ENCODE results near the gene ZNF100. TPM values are rescaled to one million over a fixed set of nuclear protein-coding genes. Genes with fewer than 3 reads are reported as not detected.
"Not testable (repeated sequence)": the region's sequence is repeated elsewhere in the genome, so short reads cannot be mapped to it uniquely, and the experiment has no call there.

ZNF100 gene
- polyA plus RNA-seq, 1 experiment, result 0.99 TPM

DNA sequence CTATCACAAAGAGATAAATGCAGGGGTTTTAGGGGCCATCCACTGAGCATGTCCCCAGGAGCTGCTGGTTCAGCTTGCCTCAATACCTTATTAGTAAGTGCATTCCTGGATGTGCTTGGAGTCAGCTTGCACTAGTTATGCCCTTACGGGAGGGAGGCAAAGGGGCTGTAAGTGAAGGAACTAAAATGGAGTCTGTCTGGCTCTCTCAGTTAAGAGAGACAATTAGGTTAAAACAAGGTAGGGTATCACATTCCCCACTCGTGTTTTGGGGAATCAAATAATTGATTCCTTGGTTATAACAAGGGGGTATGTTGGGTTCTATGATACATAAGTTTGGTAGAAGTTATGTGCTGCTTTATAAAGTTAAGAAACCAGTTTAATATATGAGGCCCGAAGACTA, 78.9 kb downstream of the ZNF100 start:
- H3K36me3 ChIP-seq (ENCODE audit: control insufficient read depth, insufficient read depth, low read length), result no peaks in the 10 kb centered on the region
- DNase-seq (ENCODE audit: low read depth), result no peak
- ChIA-PET POLR2A (no interaction called here), CTCF (no interaction called here)
- TF ChIP-seq, protein P1, sequence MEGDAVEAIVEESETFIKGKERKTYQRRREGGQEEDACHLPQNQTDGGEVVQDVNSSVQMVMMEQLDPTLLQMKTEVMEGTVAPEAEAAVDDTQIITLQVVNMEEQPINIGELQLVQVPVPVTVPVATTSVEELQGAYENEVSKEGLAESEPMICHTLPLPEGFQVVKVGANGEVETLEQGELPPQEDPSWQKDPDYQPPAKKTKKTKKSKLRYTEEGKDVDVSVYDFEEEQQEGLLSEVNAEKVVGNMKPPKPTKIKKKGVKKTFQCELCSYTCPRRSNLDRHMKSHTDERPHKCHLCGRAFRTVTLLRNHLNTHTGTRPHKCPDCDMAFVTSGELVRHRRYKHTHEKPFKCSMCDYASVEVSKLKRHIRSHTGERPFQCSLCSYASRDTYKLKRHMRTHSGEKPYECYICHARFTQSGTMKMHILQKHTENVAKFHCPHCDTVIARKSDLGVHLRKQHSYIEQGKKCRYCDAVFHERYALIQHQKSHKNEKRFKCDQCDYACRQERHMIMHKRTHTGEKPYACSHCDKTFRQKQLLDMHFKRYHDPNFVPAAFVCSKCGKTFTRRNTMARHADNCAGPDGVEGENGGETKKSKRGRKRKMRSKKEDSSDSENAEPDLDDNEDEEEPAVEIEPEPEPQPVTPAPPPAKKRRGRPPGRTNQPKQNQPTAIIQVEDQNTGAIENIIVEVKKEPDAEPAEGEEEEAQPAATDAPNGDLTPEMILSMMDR (IDR thresholded peaks at IDR 0.05; ENCODE audit: insufficient read depth, low read depth, low read length), result no peak
- no peaks in the 10 kb centered on the region for H3K27me3 ChIP-seq (ENCODE audit: control insufficient read depth, insufficient read depth, low read length)
- H3K4me3 ChIP-seq (ENCODE audit: low read depth, low read length), result no peak overlapping the region

DNA sequence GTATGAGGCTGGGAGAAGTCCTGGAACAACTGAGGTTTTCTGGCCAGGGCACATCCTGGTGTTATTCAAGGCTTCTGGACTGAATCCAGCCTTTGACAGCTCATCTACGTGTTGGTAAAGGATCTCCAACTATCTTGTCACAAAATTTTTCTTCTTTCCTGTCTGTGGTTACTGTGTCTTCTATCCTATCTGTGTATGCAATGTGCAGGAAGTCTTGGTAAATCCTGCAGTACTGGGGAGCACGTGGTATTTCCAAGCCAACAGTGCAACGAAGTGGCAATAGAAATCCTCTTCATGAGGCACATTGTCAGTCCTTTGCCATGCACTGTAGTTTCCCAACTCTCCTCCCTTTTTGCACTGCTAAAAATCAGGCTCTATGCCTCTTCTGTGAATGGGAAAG, 86.7 kb downstream of the ZNF100 start:
- POLR2A ChIA-PET, result no interaction called here
- Histone ChIP-seq H3K36me3 (ENCODE audit: control insufficient read depth, insufficient read depth, low read length) (no peaks in the 10 kb centered on the region), H3K4me3 (ENCODE audit: low read depth, low read length) (no peak overlapping the region), H3K27me3 (ENCODE audit: control insufficient read depth, insufficient read depth, low read length) (no peaks in the 10 kb centered on the region)
- no peak for DNase-seq (ENCODE audit: low read depth)
- TF ChIP-seq, protein P1 (IDR thresholded peaks at IDR 0.05; ENCODE audit: insufficient read depth, low read depth, low read length), result no peak
- CTCF ChIA-PET, result no interaction called here

DNA sequence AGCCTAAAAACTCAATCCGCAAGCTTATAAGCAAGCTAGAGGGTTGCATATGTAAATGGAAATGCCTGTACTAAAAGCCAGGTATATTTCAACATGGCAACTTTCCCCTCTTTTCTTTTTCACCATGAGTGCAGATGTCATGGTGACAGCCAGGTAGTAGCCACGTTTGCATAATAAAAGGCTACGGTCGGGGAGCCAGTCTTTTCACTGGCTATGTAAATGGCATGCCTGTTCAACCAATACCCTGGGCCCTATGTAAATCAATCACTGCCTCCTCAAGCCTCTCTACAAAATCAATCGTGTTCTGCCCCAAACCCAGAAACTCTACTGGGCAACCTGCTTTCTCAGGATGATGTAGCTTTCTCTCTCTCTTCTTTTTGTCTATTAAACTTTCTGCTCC, 87.4 kb downstream of the ZNF100 start:
- H3K36me3 ChIP-seq (ENCODE audit: control insufficient read depth, insufficient read depth, low read length), result no peaks in the 10 kb centered on the region
- H3K4me3 ChIP-seq (ENCODE audit: low read depth, low read length), result no peak overlapping the region
- ChIA-PET CTCF (no interaction called here), POLR2A (no interaction called here)
- TF ChIP-seq, protein P1 (IDR thresholded peaks at IDR 0.05; ENCODE audit: insufficient read depth, low read depth, low read length), result no peak
- DNase-seq (ENCODE audit: low read depth), result no peak
- H3K27me3 ChIP-seq (ENCODE audit: control insufficient read depth, insufficient read depth, low read length), result no peaks in the 10 kb centered on the region

DNA sequence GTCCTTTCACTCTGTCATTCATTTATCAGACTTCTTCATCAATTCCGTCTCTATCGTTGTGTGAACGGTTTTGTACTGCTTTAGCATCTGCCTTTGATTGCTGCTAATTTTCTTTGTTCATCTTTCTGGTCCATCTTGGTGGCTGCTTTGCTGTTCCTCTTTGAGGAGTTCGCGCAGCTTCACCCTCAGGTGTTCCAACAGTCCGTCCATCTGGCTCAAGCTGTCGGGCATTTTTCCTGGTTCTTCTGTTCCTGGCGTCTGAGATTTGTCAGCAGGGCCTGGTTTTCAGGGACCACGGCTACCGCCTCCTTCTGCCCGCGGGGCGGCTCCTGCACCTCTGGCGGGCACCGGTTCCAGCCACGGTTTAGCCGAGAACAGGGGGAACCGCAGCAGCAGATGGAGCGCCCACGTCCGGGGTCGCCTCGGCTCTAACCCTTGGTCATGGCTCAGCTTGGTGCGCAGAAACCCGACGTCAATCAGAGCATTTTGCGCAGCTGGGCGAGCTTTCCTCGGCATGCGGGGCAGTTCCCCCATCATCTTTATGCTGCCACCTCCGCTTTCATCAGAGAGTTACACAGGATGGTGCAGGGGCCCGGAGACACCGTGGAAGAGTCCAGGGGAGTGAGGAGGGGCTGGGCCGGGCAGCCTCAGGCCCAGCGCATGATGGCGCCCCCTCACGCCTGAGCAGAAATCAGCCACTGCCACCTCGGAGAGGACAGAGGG, 89.5 kb downstream of the ZNF100 start:
- ChIA-PET POLR2A (no interaction called here), CTCF (no interaction called here)
- no peak for DNase-seq (ENCODE audit: low read depth)

DNA sequence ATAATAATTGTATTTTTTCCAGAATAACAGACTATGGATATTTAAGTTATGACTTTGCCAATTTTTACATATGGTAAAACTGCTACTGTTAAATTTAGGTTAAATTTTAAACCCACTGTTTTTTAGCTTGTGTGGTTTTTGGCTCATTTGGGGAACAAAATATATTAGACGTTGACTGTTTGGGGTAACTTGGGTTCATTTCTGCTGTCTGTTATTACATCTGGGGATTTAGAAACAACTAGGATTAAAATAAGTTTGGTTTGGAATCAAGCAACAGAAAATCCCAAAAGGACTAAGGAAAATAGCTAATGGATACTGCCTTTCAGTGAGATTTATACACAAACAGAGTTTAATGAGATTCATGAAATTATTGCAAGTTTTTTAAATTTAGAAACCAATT, 92.9 kb downstream of the ZNF100 start:
- CTCF ChIA-PET, result no interaction called here
- Histone ChIP-seq H3K36me3 (ENCODE audit: control insufficient read depth, insufficient read depth, low read length) (no peaks in the 10 kb centered on the region), H3K4me3 (ENCODE audit: low read depth, low read length) (no peak overlapping the region), H3K27me3 (ENCODE audit: control insufficient read depth, insufficient read depth, low read length) (no peaks in the 10 kb centered on the region)
- TF ChIP-seq, protein P1 (IDR thresholded peaks at IDR 0.05; ENCODE audit: insufficient read depth, low read depth, low read length), result no peak
- POLR2A ChIA-PET, result no interaction called here
- DNase-seq (ENCODE audit: low read depth), result no peak

More for the DNA sequence above, 89.5 kb downstream of the ZNF100 start:
- TF ChIP-seq, protein P1 (IDR thresholded peaks at IDR 0.05; ENCODE audit: insufficient read depth, low read depth, low read length), result no peak
- H3K4me3 ChIP-seq (ENCODE audit: low read depth, low read length), result no peak overlapping the region
- H3K36me3 ChIP-seq (ENCODE audit: control insufficient read depth, insufficient read depth, low read length), result no peaks in the 10 kb centered on the region
- H3K27me3 ChIP-seq (ENCODE audit: control insufficient read depth, insufficient read depth, low read length), result no peaks in the 10 kb centered on the region

DNA sequence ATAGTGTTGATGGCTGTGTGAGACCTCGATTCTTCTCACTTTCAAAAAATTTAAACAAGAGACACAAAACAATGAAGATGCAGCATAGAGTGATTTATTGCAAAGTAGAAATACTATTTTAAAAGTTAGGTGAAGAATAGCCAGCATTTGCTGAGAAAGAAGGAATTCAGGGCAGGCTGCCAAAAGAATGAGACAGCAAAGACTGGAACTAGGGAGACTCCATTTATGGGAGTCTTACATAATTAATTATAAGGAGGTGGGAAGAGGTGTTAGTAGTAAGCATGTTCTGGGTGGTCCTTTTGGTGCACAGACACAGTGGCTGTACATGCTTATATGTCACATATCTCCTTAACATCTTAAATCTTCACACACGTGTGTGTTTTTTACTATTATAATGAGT, 93.9 kb downstream of the ZNF100 start:
- H3K36me3 ChIP-seq (ENCODE audit: control insufficient read depth, insufficient read depth, low read length); DNase-seq (ENCODE audit: low read depth); H3K4me3 ChIP-seq (ENCODE audit: low read depth, low read length); CTCF ChIA-PET; H3K27me3 ChIP-seq (ENCODE audit: control insufficient read depth, insufficient read depth, low read length); POLR2A ChIA-PET: not testable (repeated sequence)

Data from BJ (cell line).